Subcutaneous adipose tissue (tissue), 4 donors: ENCODE results near the gene KRTAP2-3. TPM values are rescaled to one million over a fixed set of nuclear protein-coding genes. Genes with fewer than 3 reads are reported as not detected.
"Not testable (repeated sequence)": the region's sequence is repeated elsewhere in the genome, so short reads cannot be mapped to it uniquely, and the experiment has no call there.

Experiments
- CTCF ChIP-seq: fragments of 450-650 bp; IDR thresholded peaks from one replicate; pipeline ENCODE4 v1.5.1; 2016; ENCODE audit warnings: low read depth, mild to moderate bottlenecking, control low read depth, antibody characterized with exemption, moderate library complexity
- total RNA-seq, 4 donors: library from RNA; depleted of rRNA; stranded (reverse); fragments of >200 nt; gene quantifications; one replicate each; pipeline ENCODE4 v1.1.0, GENCODE V29; 2016

The KRTAP2-3 gene
- total RNA-seq = not detected

- no peak for TF ChIP-seq CTCF
Observed at GRCh38 chr17:41060052-41060604, at the start of gene KRTAP2-3. KRTAP2-3 (minus strand) TSS chr17:41060114; CDS start chr17:41060050, 64 bp downstream.

GRCh38 chr17:41107941-41108450 is 48.1 kb upstream of the KRTAP2-3 start:
- no peak for TF ChIP-seq CTCF

- not testable (repeated sequence) for TF ChIP-seq CTCF
Observed at GRCh38 chr17:41105347-41105746, 45.4 kb upstream of the KRTAP2-3 start, which contains the start of gene KRTAP4-9. KRTAP4-9 (plus strand) TSS chr17:41105389; CDS start chr17:41105389, 0 bp downstream.

GRCh38 chr17:41103896-41104295 is 44.0 kb upstream of the KRTAP2-3 start:
- TF ChIP-seq CTCF = no peak

- TF ChIP-seq CTCF = no peak
Observed at GRCh38 chr17:41101586-41102259, 41.8 kb upstream of the KRTAP2-3 start, which contains the start of gene KRTAP4-16. KRTAP4-16 (minus strand) TSS chr17:41102209; CDS start chr17:41102209, 0 bp downstream.

- no peak for TF ChIP-seq CTCF
Observed at GRCh38 chr17:41098481-41098880, 38.6 kb upstream of the KRTAP2-3 start.

- no peak for TF ChIP-seq CTCF
Observed at GRCh38 chr17:41098042-41098441, 38.1 kb upstream of the KRTAP2-3 start, which contains the start of gene KRTAP4-8. KRTAP4-8 (minus strand) TSS chr17:41098142; CDS start chr17:41098084, 58 bp downstream.
